ENCODE measurements around the gene JPT2.

- TF ChIP-seq, protein P1, sequence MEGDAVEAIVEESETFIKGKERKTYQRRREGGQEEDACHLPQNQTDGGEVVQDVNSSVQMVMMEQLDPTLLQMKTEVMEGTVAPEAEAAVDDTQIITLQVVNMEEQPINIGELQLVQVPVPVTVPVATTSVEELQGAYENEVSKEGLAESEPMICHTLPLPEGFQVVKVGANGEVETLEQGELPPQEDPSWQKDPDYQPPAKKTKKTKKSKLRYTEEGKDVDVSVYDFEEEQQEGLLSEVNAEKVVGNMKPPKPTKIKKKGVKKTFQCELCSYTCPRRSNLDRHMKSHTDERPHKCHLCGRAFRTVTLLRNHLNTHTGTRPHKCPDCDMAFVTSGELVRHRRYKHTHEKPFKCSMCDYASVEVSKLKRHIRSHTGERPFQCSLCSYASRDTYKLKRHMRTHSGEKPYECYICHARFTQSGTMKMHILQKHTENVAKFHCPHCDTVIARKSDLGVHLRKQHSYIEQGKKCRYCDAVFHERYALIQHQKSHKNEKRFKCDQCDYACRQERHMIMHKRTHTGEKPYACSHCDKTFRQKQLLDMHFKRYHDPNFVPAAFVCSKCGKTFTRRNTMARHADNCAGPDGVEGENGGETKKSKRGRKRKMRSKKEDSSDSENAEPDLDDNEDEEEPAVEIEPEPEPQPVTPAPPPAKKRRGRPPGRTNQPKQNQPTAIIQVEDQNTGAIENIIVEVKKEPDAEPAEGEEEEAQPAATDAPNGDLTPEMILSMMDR (IDR thresholded peaks at IDR 0.05) = no peak
- TF ChIP-seq POLR2A (IDR thresholded peaks at IDR 0.05) = no peak
These were observed 3.0 kb downstream of the JPT2 start for GRCh38 chr16:1681032-1681431.

Measured in heart left ventricle (tissue), 13 donors.